IPS-18c (cell line): ENCODE measurements around the gene TEKTIP1.
"Not testable (repeated sequence)": the region's sequence is repeated elsewhere in the genome, so short reads cannot be mapped to it uniquely, and the experiment has no call there.

Experiments used
- H3K4me3 ChIP-seq: 2 replicates; pipeline ENCODE4 v1.7.0; 2013; ENCODE audit warnings: low read depth, mild to moderate bottlenecking, low read length, moderate library complexity; ENCODE audit not compliant: insufficient read depth
- H3K9me3 ChIP-seq: one replicate; pipeline ENCODE4 v1.6.1; 2013; ENCODE audit warnings: mild to moderate bottlenecking, low read length, moderate library complexity; ENCODE audit not compliant: control insufficient read depth, insufficient read depth

Gene TEKTIP1

DNA sequence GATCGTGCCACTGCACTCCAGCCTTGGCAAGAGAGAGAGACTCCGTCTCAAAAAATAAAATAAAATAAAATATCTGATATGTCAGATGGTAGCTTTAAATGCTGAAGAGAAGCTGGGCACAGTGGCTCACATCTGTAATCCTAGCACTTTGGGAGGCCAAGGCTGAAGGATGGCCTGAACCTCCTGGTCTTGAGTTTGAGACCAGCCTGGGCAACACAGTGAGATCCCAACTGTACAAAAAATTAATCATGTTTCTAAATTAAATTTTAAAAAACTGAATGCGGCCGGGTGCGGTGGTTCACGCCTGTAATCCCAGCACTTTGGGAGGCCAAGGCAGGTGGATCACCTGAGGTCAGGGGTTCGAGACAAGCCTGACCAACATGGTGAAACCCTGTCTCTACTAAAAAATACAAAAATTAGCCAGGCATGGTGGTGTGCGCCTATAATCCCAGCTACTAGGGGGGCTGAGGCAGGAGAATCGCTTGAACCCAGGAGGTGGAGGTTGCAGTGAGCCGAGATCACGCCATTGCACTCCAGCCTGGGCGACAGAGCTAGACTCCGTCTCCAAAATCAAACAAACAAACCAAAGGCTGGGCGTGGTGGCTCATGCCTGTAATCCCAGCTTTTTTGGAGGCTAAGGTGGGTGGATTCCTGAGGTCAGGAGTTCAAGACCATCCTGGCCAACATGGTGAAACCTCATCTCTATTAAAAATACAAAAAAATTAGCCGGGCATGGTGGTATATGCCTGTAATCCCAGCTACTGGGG is 45.2 kb downstream of the TEKTIP1 start:
- H3K9me3 ChIP-seq, H3K4me3 ChIP-seq: not testable (repeated sequence)

DNA sequence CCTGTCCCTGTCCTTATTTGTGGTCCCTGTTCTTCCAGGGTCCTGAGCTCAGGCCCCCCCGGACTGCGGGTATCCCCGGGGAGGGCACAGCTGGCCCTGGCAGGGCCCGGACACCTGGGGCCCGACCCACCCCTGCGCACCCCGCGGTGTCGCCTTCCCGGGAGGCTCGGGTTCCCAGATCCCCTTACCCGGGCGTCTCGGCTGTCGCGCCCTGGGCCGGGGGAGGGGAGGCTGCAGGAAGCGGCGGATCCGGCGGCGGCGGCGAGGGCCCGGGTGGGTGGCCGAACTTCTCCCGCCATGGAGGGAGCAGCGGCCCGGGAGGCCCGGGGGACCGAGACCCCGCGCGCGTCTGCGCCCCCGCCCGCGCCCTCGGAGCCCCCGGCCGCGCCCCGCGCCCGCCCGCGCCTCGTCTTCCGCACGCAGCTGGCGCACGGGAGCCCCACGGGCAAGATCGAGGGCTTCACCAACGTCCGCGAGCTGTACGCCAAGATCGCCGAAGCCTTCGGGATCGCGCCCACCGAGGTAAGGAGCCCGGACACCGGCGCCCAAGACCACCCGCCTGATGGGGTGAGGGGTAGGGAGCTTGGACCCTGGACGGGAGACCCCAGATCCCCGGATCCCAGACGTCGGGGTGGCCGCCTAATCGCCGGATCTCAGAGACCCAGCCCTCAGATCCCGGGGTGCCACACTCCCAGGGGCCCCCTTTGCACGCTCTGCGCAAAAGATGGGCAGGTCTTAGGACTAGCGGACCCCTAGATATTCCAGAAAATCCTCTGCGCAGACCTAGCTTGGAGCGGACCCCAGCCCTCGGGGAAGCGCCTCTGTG is 46.5 kb downstream of the TEKTIP1 start, which contains the start of gene GIPC3:
Gene GIPC3, plus strand, starts transcription at position 178 of the 826 bp plus-strand sequence. Its CDS starts 120 bp downstream, at position 298.
- H3K9me3 ChIP-seq, result no peaks in the 10 kb centered on the region
- peak within 1 kb of the TSS; percentile 49; the same call in 1 of the 2 replicates for H3K4me3 ChIP-seq

DNA sequence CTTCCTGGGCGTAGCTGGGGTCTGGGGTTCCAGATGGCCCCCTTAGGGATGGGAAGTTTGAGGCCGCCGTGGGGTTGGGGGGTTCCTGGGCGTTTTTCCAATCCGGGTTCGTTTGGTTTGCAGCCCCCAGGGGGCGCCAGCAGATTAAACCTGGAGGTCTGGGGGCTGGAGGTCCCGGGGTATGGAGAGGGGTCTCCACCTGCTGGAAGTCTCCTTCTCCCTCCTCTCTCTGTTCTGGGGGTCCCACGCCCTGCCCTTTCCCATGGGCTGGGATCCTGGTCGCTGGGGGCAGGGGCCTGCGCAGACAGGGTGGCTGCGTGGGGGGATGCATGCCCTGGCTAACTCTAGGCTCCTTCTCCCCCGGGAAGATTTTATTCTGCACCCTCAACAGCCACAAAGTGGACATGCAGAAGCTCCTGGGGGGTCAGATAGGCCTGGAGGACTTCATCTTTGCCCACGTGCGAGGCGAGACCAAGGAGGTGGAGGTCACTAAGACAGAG is 47.2 kb downstream of the TEKTIP1 start:
- Histone ChIP-seq H3K9me3 (no peaks in the 10 kb centered on the region), H3K4me3 (peak overlapping the region; percentile 49; the same call in 1 of the 2 replicates)

DNA sequence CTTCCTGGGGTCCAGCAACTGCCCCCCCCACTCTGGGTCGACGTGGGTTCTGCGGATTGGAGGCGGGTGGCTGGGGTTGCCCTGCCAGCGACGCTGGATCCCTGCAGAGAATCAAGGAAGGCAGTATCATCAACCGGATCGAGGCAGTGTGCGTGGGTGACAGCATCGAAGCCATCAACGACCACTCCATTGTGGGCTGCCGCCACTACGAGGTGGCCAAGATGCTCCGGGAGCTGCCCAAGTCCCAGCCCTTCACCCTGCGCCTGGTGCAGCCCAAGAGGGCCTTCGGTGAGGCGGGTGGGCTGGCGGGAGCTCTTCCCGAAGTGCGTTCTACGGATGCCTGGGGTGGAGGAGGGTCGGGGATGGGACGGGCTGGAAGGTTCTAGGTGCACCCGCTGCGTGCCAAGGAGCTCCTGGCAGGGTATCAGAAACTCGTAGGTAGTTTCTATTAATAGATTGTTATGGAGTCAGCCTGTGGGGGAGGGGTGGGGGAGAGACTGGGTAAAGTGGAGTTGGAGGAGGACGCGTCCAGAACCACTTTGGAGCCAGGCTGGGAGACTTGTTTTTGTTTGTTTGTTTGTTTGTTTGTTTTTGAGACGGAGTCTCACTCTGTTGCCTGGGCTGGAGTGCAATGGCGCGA is 47.9 kb downstream of the TEKTIP1 start:
- no peaks in the 10 kb centered on the region for H3K9me3 ChIP-seq
- H3K4me3 ChIP-seq, result no peak overlapping the region

DNA sequence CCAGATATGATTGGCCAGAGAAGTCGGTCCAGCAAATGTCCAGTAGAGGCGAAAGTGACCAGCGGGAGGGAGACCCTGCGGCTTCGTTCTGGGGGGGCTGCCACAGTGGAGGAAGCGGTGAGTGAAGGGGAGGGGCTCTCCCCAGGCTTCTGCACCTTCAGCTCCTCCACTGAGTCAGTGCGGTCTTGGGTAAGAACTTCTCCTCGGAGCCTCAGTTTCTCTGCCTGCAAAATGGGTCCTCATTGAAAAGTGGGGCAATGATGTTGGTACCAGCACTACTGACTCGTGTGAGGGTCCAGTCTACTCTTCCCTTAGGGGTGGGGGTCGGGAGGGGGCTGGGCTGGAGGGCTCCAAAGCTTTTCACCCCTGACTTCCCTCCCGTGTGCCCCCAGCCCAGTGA is 50.5 kb downstream of the TEKTIP1 start:
- Histone ChIP-seq H3K4me3 (no peak overlapping the region), H3K9me3 (no peaks in the 10 kb centered on the region)

DNA sequence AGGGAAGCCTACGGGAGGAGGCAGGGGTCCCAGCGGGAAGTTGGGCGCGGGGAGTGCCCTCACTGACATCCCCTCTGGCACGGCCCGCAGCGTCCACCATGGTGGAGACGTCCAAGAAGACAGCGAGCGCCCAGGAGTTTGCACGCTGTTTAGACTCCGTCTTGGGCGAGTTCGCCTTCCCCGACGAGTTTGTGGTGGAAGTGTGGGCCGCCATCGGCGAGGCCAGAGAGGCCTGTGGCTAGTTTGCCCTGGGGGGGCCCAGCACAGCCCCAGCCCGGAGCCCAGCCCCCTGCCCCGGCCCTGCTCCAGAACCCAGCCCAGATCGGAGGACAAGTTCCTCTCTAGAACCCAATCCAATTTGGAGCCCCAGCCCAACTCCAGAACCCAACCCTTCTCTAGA is 51.0 kb downstream of the TEKTIP1 start:
- Histone ChIP-seq H3K4me3 (no peak overlapping the region), H3K9me3 (no peaks in the 10 kb centered on the region)

DNA sequence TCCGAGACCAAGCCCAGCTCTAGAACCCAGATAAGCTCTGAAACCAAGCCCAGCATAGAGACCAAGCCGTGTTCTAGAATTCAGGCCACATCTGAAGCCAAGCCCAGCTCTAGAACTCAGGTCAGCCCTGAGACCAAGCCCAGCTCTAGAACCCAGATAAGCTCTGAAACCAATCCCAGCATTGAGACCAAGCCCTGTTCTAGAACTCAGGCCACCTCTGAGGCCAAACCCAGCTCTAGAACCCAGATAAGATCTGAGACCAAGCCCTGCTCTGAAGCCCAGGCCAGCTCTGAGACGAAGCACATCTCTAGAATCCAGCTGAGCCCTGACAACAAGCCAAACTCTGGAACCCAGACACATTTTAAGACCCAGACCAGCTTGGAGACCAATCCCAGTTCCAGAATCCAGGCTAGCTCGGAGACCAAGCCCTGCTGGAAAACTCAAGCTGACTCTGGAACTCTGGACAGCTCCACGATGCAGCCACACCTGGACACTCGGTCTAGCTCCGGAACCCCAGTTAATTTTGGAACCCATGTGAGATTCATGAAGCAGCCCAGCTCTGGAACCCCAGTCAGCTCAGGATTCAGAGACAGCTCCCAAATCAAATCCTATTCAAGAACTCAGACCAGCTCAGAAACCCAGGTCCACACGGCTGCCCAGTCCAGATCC is 52.2 kb downstream of the TEKTIP1 start:
- Histone ChIP-seq H3K9me3 (no peaks in the 10 kb centered on the region), H3K4me3 (no peak overlapping the region)

DNA sequence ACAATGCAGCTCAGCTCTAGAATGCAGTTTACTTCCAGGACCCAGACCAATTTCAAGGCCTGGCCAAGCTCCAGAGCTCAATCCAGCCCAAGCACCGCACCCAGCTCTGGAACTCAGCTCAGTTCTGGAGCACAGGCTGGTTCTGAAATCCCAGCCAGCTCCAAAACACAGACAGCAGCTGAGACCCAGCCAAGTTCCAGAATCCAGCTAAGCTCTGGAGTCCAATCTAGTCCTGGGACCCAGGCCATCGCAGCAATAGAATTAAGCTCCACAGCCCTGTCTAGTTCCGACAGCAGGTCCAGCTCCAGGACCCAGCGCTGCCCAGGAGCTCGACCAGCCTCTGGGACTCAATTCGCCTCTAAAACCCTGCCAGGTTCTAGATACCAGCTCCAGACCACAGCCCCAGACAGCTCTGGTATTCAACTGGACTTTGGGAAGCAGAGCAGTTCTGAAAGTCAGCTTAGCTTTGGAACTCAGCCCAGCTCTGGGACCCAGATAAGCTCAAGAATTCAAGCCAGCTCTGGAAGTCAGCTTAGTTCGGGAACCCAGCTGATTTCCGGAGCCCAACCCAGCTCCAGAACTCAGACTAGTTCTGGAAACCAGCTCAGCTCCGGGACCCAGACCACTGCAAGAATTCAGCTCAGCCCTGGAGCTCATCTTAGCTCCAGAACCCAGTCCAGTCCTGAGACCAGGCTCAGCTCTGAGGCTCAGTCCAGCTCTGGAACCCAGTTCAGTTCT is 53.1 kb downstream of the TEKTIP1 start:
- H3K9me3 ChIP-seq, result no peaks in the 10 kb centered on the region

DNA sequence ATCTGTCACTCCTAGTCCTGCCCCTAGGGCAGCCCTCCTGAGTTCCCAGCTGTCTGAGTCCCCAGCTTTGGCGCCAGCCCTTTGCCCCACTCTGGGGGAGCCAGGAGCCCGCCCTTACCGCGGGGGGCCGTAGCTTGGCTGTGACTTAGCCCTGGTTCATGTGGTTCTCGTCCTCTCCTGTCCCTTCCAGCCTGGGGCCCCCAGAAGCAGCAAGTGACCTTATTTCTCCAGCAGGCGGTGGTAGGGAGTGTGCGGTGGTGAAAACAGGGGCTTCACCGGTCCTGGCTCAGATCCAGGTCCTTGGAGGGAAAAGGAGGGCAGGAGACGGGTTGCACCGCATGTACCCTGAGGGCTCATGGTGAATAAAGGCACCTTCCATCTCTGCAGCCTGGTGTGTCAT is 54.2 kb downstream of the TEKTIP1 start:
- Histone ChIP-seq H3K4me3 (no peak overlapping the region), H3K9me3 (no peaks in the 10 kb centered on the region)

More for the DNA sequence above, 53.1 kb downstream of the TEKTIP1 start:
- H3K4me3 ChIP-seq, result no peak overlapping the region
